Esophagus muscularis mucosa (tissue), 4 donors: ENCODE results near the gene MS4A18. TPM values are rescaled to one million over a fixed set of nuclear protein-coding genes. Genes with fewer than 3 reads are reported as not detected.
"Not testable (repeated sequence)": the region's sequence is repeated elsewhere in the genome, so short reads cannot be mapped to it uniquely, and the experiment has no call there.

Experiments used
- DNase-seq: peaks from one replicate; pipeline ENCODE4 v3.0.0-alpha.2; 2017; ENCODE audit errors: extremely low spot score
- H3K27ac ChIP-seq, 4 donors: fragments of 200-600 bp; sonication (generic); replicated peaks in 1 of 4; 1 replicate in 3 of 4; 2 replicates in 1 of 4; pipeline ENCODE4 v1.5.1; 2016 to 2019; ENCODE audit warnings: mild to moderate bottlenecking in 1 of 4
- H3K27me3 ChIP-seq, 4 donors: fragments of 200-600 bp; sonication (generic); one replicate each; pipeline versions ENCODE4 v1.5.1 to v1.6.0; 2016 to 2019
- H3K36me3 ChIP-seq, 4 donors: fragments of 200-600 bp; sonication (generic); one replicate each; pipeline ENCODE4 v1.5.1; 2016 to 2019
- H3K4me1 ChIP-seq, 4 donors: fragments of 200-600 bp; sonication (generic); one replicate each; pipeline ENCODE4 v1.5.1; 2016 to 2019
- H3K4me3 ChIP-seq, 4 donors: fragments of 200-600 bp; sonication (generic); 1 replicate in 2 of 4; 2 replicates in 2 of 4; pipeline ENCODE4 v1.5.1; 2016 to 2019; ENCODE audit warnings: mild to moderate bottlenecking in 4 of 4, moderate library complexity in 1 of 4
- H3K9me3 ChIP-seq, 4 donors: fragments of 200-600 bp; sonication (generic); 1 replicate in 3 of 4; 2 replicates in 1 of 4; pipeline ENCODE4 v1.5.1; 2016 to 2019
- CTCF ChIP-seq, 3 experiments: fragments of 200-600 bp in 2 of 3; fragments of 450-650 bp in 1 of 3; sonication (generic) in 2 of 3; IDR thresholded peaks; one replicate each; pipeline ENCODE4 v1.5.1; 2017 to 2019; ENCODE audit warnings: antibody characterized with exemption in 3 of 3, mild to moderate bottlenecking in 2 of 3, moderate library complexity in 1 of 3
- EP300 ChIP-seq: sonication (generic); formaldehyde crosslinking; IDR thresholded peaks from one replicate; pipeline ENCODE4 v1.6.1; 2017; ENCODE audit warnings: antibody characterized with exemption
- POLR2A ChIP-seq: fragments of 450-650 bp; IDR thresholded peaks from one replicate; pipeline ENCODE4 v1.6.1; 2017; ENCODE audit warnings: antibody characterized with exemption, moderate library complexity, mild to moderate bottlenecking, low read depth
- POLR2AphosphoS5 ChIP-seq, 2 donors: sonication (generic); formaldehyde crosslinking; IDR thresholded peaks; one replicate each; pipeline ENCODE4 v1.6.1; 2017; ENCODE audit warnings: antibody characterized with exemption in 2 of 2
- WGBS: methylation state at CpG from one replicate; pipeline ENCODE4 v1.1.5; 2018; 5-methylcytosine and 5-hydroxymethylcytosine counted together
- intact Hi-C: fragments of 100-400 bp; cut with DNase I; formaldehyde crosslinking; loops from one replicate; pipeline ENCODE4 v1.15.1; 2023
- total RNA-seq, 4 donors: library from RNA; depleted of rRNA; stranded (reverse); fragments of >200 nt; gene quantifications; one replicate each; pipeline versions ENCODE4 v1.1.0 to v1.2.1, GENCODE V29; 2016

Gene MS4A18
- total RNA-seq: not detected

GRCh38 chr11:60724420-60724819 lies at the start of gene MS4A18:
MS4A18 (plus strand) TSS chr11:60724720.
- intact Hi-C loops: no loop called here
- no peak within 1 kb of the TSS for H3K27ac ChIP-seq
- no peak for DNase-seq
- H3K9me3 ChIP-seq: no peaks in the 10 kb centered on the region
- H3K4me1 ChIP-seq: no peaks in the 10 kb centered on the region
- WGBS: 93% methylated on average over 3 of the region's 3 CpGs
- no peaks in the 10 kb centered on the region for H3K36me3 ChIP-seq
- TF ChIP-seq POLR2A (no peak), POLR2AphosphoS5 (IDR thresholded peaks at IDR 0.05) (no peak), CTCF (IDR thresholded peaks at IDR 0.05) (no peak), EP300 (no peak)
- H3K4me3 ChIP-seq: no peak within 1 kb of the TSS
- H3K27me3 ChIP-seq: no peaks in the 10 kb centered on the region

- 76% methylated on average over 2 of the region's 2 CpGs for WGBS
- DNase-seq, intact Hi-C loops: not testable (repeated sequence)
Observed at GRCh38 chr11:60678231-60678630, 46.3 kb upstream of the MS4A18 start.

GRCh38 chr11:60679879-60680278 lies 44.6 kb upstream of the MS4A18 start:
- TF ChIP-seq POLR2A: no peak
- no peak for TF ChIP-seq EP300
- TF ChIP-seq POLR2AphosphoS5 (IDR thresholded peaks at IDR 0.05): no peak
- no peak for TF ChIP-seq CTCF (IDR thresholded peaks at IDR 0.05)
- Histone ChIP-seq H3K4me1 (no peaks in the 10 kb centered on the region), H3K4me3 (no peak overlapping the region), H3K36me3 (no peaks in the 10 kb centered on the region), H3K27ac (no peak overlapping the region), H3K27me3 (no peaks in the 10 kb centered on the region), H3K9me3 (peaks cover 0 to 21% (median 14%) of the 10 kb centered on the region in 4 donors)
- intact Hi-C loops: no loop called here
- no peak for DNase-seq

More at GRCh38 chr11:60678231-60678630, 46.3 kb upstream of the MS4A18 start:
- H3K4me1 ChIP-seq, H3K27me3 ChIP-seq, H3K36me3 ChIP-seq, H3K4me3 ChIP-seq, H3K27ac ChIP-seq: not testable (repeated sequence)
- H3K9me3 ChIP-seq: peaks cover 0 to 28% (median 20%) of the 10 kb centered on the region in 4 donors

GRCh38 chr11:60680455-60681119 lies 43.9 kb upstream of the MS4A18 start:
- Histone ChIP-seq H3K27me3 (no peaks in the 10 kb centered on the region), H3K9me3 (peaks cover 0 to 21% (median 14%) of the 10 kb centered on the region in 4 donors), H3K4me1 (no peaks in the 10 kb centered on the region), H3K27ac (no peak overlapping the region), H3K36me3 (no peaks in the 10 kb centered on the region), H3K4me3 (no peak overlapping the region)
- WGBS: 78% methylated on average over 3 of the region's 3 CpGs
- intact Hi-C loops: no loop called here
- no peak for DNase-seq
- TF ChIP-seq POLR2AphosphoS5 (IDR thresholded peaks at IDR 0.05) (no peak), CTCF (IDR thresholded peaks at IDR 0.05) (no peak), EP300 (no peak), POLR2A (no peak)

GRCh38 chr11:60684541-60684848 lies 40.0 kb upstream of the MS4A18 start:
- WGBS: 77% methylated on average over 2 of the region's 2 CpGs
- H3K4me3 ChIP-seq, intact Hi-C loops: not testable (repeated sequence)

GRCh38 chr11:60691661-60692060 lies 32.9 kb upstream of the MS4A18 start:
- no peak overlapping the region for H3K4me3 ChIP-seq
- peaks cover 0 to 5% (median 0%) of the 10 kb centered on the region in 4 donors for H3K27me3 ChIP-seq
- no peaks in the 10 kb centered on the region for H3K4me1 ChIP-seq
- intact Hi-C loops: no loop called here
- WGBS: 77% methylated on average over 5 of the region's 5 CpGs
- H3K36me3 ChIP-seq: no peaks in the 10 kb centered on the region
- no peak overlapping the region for H3K27ac ChIP-seq
- DNase-seq: peak; percentile 78
- peaks cover 0 to 4% (median 0%) of the 10 kb centered on the region in 4 donors for H3K9me3 ChIP-seq
- TF ChIP-seq POLR2AphosphoS5 (IDR thresholded peaks at IDR 0.05) (no peak), POLR2A (no peak), EP300 (no peak), CTCF (IDR thresholded peaks at IDR 0.05) (no peak)

More at GRCh38 chr11:60684541-60684848, 40.0 kb upstream of the MS4A18 start:
- H3K9me3 ChIP-seq, DNase-seq, H3K27me3 ChIP-seq, H3K36me3 ChIP-seq, H3K27ac ChIP-seq, H3K4me1 ChIP-seq: not testable (repeated sequence)
